MV-4-11 (cell line): ENCODE data around the gene CCNF.
A peak's percentile ranks its signal among the peaks of the same experiment; 100 is the strongest.
"Not testable (repeated sequence)": the region's sequence is repeated elsewhere in the genome, so short reads cannot be mapped to it uniquely, and the experiment has no call there.

Experiments
- DNase-seq: peaks from one replicate; lab custom pipeline; 2025; lab: John Stamatoyannopoulos, UW

The CCNF gene, protein sequence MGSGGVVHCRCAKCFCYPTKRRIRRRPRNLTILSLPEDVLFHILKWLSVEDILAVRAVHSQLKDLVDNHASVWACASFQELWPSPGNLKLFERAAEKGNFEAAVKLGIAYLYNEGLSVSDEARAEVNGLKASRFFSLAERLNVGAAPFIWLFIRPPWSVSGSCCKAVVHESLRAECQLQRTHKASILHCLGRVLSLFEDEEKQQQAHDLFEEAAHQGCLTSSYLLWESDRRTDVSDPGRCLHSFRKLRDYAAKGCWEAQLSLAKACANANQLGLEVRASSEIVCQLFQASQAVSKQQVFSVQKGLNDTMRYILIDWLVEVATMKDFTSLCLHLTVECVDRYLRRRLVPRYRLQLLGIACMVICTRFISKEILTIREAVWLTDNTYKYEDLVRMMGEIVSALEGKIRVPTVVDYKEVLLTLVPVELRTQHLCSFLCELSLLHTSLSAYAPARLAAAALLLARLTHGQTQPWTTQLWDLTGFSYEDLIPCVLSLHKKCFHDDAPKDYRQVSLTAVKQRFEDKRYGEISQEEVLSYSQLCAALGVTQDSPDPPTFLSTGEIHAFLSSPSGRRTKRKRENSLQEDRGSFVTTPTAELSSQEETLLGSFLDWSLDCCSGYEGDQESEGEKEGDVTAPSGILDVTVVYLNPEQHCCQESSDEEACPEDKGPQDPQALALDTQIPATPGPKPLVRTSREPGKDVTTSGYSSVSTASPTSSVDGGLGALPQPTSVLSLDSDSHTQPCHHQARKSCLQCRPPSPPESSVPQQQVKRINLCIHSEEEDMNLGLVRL

GRCh38 chr16:2429034-2429770 lies at the start of gene CCNF:
Gene CCNF, plus strand, starts transcription at chr16:2429447. Its CDS starts 35 bp downstream, at chr16:2429482.
- peak; percentile 90 for DNase-seq

DNA sequence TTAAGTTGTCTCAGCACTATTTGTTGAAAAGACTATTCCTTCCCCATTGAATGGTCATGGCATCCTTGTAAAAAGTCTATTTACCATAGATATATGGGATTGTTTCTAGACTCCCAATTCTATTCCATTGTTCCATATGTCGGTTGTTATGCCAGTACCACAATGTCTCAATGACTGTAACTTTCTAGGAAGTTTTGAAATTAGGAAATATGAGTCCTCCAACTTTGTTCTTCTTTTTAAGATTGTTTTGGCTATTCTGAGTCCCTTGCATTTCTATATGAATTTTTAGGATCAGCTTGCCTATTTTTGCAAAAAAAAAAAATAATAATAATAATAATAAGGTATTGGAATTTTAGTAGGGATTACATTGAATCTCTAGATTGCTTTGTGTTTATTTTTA lies 45.7 kb upstream of the CCNF start:
- DNase-seq: no peak

DNA sequence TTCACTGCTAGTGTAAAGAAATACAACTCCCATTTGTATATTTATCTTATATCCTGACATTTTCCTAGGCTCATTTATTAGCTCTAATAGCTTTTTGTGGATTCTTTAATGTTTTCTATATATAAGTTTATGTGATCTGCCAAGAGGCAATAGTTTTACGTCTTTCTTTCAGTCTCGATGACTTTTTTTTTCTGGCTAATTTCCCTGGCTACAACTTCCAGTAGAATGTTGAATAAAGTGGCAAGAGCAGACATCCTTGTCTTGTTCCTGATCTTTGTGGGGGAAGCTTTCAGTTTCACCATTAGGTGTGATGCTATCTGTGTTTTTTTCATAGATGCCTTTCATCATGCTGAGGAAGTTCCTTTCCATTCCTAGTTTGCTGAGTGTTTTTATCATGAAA lies 44.8 kb upstream of the CCNF start:
- DNase-seq: no peak

DNA sequence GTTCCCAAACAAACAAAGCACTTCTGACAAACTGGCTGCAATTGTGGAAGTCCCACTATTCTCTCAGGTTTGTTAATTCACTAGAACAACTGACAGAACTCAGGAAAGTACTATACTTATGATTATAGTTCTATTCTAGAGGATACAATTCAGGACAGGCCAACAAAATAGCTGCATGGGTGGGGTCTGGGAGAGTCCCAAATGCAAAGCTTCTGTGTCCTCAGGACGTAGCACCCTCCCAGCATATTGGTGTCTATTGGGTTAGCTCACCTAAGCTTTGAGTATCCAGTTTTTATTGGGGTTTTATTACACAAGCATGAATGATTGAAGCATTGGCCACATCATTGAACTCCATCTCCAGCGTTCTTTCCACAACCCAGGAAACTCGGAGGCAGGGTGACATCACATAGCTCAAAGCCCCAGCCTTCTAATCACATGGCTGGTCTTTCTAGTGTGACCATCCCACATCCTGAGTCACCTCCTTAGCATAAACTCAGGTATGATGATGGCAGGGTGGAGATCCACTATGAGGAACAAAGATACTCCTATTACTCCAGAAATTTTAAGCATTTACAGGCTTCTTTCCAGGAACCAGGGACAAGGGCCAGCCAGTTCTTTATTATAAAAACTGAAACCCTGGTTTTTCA lies 43.9 kb upstream of the CCNF start:
- no peak for DNase-seq

DNA sequence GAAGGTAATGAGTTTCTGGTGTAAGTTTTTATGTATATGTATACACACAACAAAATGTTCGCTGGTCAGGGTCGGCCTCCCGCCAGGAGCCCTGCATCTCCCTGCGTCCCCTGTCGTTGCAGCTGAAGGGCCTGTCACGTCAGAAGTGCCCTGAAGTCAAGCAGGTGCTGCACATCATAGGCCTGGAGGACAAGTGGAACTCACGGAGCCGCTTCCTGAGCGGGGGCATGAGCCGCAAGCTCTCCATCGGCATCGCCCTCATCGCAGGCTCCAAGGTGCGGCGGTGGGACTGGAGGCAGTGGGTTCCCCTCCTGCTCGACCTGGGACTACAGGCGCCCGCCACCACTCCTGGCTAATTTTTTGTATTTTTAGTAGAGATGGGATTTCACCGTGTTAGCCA lies 43.3 kb upstream of the CCNF start:
- not testable (repeated sequence) for DNase-seq

GRCh38 chr16:2386990-2387389 lies 42.3 kb upstream of the CCNF start:
- DNase-seq: no peak

DNA sequence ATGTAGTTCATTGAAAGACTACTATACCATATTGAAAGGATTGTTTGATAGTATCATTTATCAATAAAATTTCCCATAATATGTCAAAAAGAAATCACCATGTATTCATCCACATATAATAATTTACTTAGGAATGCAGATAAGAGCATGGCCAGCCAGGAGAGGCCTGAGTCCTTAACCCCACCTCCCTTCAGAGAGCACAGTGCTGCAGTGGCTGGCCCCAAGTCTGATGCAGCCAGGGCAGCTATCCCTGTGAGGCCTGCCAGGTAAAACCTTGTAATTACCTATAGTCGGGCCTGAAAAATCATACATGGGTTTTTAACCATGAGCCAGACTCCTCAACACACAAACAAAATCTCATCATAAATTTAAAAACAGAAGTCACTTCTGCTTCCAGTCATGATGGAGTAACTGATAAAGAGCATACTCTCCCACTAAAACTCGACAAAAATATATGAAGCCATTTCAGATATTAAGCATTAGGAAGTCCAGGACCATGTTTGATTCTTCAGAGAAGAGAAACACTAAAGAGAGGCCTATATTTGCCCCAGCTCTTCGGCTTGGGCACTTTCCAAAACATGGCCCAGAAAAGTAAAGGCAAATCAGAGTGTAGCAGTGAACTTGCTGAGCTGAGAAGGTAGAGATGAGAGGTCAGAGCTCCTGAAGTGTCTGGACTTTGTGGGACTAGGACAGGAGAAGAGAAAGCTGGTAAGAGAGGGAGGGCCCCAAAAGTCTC lies 40.9 kb upstream of the CCNF start:
- no peak for DNase-seq

- no peak for DNase-seq
Measured at GRCh38 chr16:2388875-2389433, 40.3 kb upstream of the CCNF start.

GRCh38 chr16:2392025-2392424 lies 37.2 kb upstream of the CCNF start:
- no peak for DNase-seq

DNA sequence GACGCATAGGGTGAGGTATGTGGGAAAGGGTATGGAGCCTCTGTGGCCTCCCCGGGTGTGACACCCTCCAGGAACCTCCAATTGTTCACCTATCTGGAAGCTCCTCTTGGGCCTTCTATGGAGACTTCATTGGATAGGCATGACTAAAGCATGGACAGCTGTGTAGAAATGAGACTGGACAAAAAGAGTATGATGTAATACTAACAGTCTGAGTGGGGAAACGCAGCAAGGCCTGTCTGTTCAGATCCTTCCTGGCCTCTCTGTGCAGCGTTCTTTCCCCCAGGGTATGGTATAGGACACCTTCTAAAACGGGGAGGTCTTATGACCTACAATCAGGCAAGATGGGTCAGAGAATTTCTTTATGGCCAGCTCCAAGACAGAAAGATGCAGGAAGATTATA lies 30.7 kb upstream of the CCNF start:
- DNase-seq: no peak

DNA sequence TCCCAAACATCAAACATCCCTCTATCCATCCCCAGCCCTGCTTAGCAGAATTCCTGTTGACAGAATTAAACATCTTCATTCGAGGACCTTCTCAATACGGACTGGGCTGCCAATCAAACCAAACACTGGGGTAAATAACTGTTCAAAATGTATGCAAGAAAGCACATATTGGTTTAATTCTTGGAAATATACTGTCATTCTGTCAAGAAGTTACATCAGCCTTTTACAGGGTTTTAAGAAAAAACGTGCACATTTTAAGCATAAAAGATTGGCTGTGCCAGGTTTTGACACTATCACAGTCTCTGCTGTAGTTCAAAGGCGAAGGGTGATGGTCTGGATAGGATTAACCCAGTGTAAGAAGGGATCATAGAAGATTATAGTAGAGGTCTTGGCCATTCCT lies 25.1 kb upstream of the CCNF start:
- DNase-seq: no peak

- no peak for DNase-seq
Measured at GRCh38 chr16:2415085-2415484, 14.2 kb upstream of the CCNF start.

DNA sequence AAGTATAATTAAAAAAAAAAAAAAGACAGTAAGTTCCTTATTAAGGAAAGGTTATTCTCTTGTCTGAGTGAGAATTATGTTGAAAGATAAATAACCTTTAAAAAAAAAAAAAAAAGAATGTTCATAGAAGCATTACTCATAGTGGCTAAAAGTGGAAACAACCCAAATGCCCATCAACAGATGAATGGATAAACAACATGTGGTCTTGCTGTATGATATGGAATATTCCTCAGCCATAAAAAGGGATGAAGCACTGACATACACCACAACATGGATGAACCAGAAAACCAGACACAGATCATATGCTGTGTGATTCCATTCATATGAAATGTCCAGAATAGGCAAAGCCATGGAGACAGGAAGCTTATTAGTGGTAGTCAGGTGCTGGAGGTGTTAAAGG lies 9.2 kb upstream of the CCNF start:
- DNase-seq: no peak

DNA sequence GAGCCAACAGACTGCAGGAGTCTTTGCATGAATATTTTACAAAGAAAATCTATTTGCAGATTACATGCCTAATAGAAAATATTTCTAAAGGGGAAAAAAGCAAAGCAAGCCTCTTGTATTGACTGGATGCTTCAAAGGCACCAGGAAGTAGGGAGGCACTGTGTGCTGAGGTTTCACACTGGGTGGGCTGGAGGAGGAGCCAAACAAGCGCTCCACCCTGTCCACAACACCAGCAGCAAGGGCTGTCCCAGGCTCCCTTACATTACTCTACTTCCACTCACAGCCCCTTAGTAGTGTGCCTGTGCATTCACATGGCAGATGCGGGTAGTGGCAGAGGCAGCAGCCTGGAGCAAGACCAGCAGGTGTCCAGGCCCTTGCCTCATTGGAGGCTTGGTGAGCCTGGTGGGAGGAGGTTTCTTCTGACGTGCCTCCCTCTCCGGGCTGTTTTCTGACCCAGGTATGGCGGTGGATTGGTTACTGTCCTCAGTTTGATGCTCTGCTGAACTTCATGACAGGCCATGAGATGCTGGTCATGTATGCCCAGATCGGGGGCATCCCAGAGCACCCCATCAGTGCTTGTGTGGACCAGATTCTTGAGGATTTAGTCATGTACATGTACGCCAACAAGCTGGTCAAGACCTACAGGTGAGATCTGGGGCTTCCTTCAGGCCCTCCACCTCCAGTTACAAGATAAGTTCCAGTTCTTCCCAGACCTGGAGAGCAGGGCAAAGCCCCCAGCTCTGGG lies 7.0 kb upstream of the CCNF start:
- no peak for DNase-seq

GRCh38 chr16:2424061-2425007 lies 4.9 kb upstream of the CCNF start:
- DNase-seq: no peak

DNA sequence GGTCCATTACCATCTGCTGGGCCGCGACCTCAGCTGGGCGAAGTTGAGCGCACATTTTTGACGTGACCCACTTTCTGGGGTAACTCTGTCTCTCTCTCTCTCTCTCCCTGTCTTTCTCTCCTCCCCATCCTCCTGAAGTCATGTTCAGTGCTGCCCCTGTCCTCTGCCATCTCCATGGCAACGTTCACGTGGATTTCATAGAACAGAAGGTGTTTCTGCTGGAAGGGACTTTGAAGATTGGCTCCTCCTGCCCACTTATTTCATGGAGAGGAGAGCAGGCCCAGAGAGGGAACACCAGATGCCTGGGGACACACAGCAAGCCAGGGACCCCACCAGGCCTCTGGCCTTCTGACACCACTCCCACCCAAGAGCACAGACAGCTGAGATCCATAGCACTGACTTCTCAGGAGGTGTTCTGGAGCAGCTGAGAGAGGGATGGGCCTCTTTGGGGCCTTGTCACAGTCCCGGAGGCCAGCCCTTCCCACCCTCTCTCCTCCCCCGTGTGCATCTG lies 4.2 kb upstream of the CCNF start:
- no peak for DNase-seq

GRCh38 chr16:2425825-2426430 lies 3.3 kb upstream of the CCNF start:
- no peak for DNase-seq

DNA sequence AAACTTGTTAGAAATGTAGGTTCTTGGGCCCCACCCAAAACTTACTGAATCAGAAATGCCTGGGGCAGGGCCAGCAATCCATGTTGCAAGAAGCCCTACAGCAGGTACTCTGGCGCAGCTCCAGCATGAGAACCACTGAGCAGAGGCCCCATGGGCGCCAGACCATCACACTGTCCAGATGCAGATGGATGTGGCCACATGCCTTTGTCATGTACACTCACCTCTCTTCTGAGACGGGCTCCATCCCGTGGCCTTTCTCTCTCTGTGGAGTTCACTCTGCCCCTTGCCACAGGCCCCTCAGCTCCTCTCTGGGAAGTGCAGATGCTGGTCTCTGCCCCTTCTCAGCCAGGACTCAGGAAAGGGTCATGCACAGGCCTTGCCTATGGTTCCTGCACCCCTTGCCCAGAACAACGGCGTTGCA lies 2.3 kb upstream of the CCNF start:
- no peak for DNase-seq

- no peak for DNase-seq
Measured at GRCh38 chr16:2427526-2427925, 1.7 kb upstream of the CCNF start.
